Endodermal cell (in vitro differentiated cells): Measurements from ENCODE around the gene MARF1. TPM values are rescaled to one million over a fixed set of nuclear protein-coding genes. Genes with fewer than 3 reads are reported as not detected.

Source experiments
- DNase-seq: peaks from one replicate; pipeline ENCODE4 v3.0.0-alpha.2; 2017
- H3K27ac ChIP-seq: 2 replicates; pipeline ENCODE4 v1.5.1; 2013; ENCODE audit warnings: mild to moderate bottlenecking, low read depth, low read length, moderate library complexity
- H3K27me3 ChIP-seq: 2 replicates; pipeline ENCODE4 v1.6.1; 2013; ENCODE audit warnings: mild to moderate bottlenecking, low read length, moderate library complexity; ENCODE audit not compliant: insufficient read depth, control insufficient read depth, poor library complexity, severe bottlenecking
- H3K36me3 ChIP-seq: 2 replicates; pipeline ENCODE4 v1.7.0; 2013; ENCODE audit warnings: mild to moderate bottlenecking, low read length, moderate library complexity; ENCODE audit not compliant: control insufficient read depth, insufficient read depth
- H3K4me1 ChIP-seq: one replicate; pipeline ENCODE4 v1.7.0; 2013; ENCODE audit warnings: low read length; ENCODE audit not compliant: control insufficient read depth, insufficient read depth
- H3K4me3 ChIP-seq: 2 replicates; pipeline ENCODE4 v1.5.1; 2013; ENCODE audit warnings: mild to moderate bottlenecking, low read length, moderate library complexity
- H3K9ac ChIP-seq: 2 replicates; pipeline ENCODE4 v1.6.1; 2013; ENCODE audit warnings: mild to moderate bottlenecking, low read length, moderate library complexity; ENCODE audit not compliant: poor library complexity, severe bottlenecking; ENCODE audit errors: extremely low read depth
- H3K9me3 ChIP-seq: 2 replicates; pipeline ENCODE4 v1.6.1; 2013; ENCODE audit warnings: mild to moderate bottlenecking, low read length, moderate library complexity; ENCODE audit not compliant: control insufficient read depth
- H3K27ac Mint-ChIP-seq: 2 replicates; pipeline ENCODE4 v1.8.0; 2020; ENCODE audit warnings: mixed read lengths
- H3K27me3 Mint-ChIP-seq: 2 replicates; pipeline ENCODE4 v1.8.0; 2021; ENCODE audit warnings: mild to moderate bottlenecking, mixed read lengths; ENCODE audit not compliant: insufficient read depth
- H3K36me3 Mint-ChIP-seq: 2 replicates; pipeline ENCODE4 v1.8.0; 2020; ENCODE audit warnings: low read depth, mixed read lengths
- H3K4me1 Mint-ChIP-seq: 2 replicates; pipeline ENCODE4 v1.8.0; 2020; ENCODE audit warnings: mixed read lengths
- H3K4me3 Mint-ChIP-seq: 2 replicates; pipeline ENCODE4 v1.8.0; 2020; ENCODE audit warnings: mild to moderate bottlenecking, moderate library complexity, mixed read lengths
- H3K9me3 Mint-ChIP-seq: 2 replicates; pipeline ENCODE4 v1.8.0; 2020; ENCODE audit warnings: mild to moderate bottlenecking, mixed read lengths
- CTCF ChIP-seq: fragments of 200-600 bp; sonication (generic); conservative IDR thresholded peaks from 2 replicates; pipeline ENCODE4 v1.5.0; 2021; ENCODE audit warnings: antibody characterized with exemption, mild to moderate bottlenecking
- WGBS, 2 experiments: methylation state at CpG; one replicate each; pipeline versions ENCODE4 v1.1.5 to v1.1.7; 2013; ENCODE audit warnings: missing lambda C conversion rate in 2 of 2, mixed read lengths in 1 of 2; ENCODE audit not compliant: insufficient coverage in 1 of 2, insufficient read length in 1 of 2; 5-methylcytosine and 5-hydroxymethylcytosine counted together
- total RNA-seq, 2 donors: library from RNA; stranded (reverse); fragmentation: NEBNext Ultra II Directional in 1 of 2; extraction: Animal tissue kit (Norgen Biotek cat#: 25700) in 1 of 2; gene quantifications; 2 replicates in 1 of 2; 3 replicates in 1 of 2; pipeline ENCODE4 v1.2.1, GENCODE V29; 2021

MARF1 gene
- total RNA-seq, 2 donors from 2014 or later, result 39.3 to 39.6 TPM

GRCh38 chr16:15636392-15636873 is 6.5 kb downstream of the MARF1 start:
- H3K9ac ChIP-seq, result no peak overlapping the region
- H3K36me3 ChIP-seq, result peaks cover 72% of the 10 kb centered on the region
- DNase-seq, result no peak
- H3K27ac ChIP-seq, result no peak overlapping the region
- H3K27me3 Mint-ChIP-seq, result no peaks in the 10 kb centered on the region
- H3K36me3 Mint-ChIP-seq, result peaks cover 70% of the 10 kb centered on the region
- H3K4me3 ChIP-seq, result no peak overlapping the region
- H3K27ac Mint-ChIP-seq, result no peak overlapping the region
- peaks cover 7% of the 10 kb centered on the region for H3K9me3 ChIP-seq
- H3K27me3 ChIP-seq, result no peaks in the 10 kb centered on the region
- no peaks in the 10 kb centered on the region for H3K4me1 Mint-ChIP-seq
- H3K4me3 Mint-ChIP-seq, result no peak overlapping the region
- H3K4me1 ChIP-seq, result no peaks in the 10 kb centered on the region
- H3K9me3 Mint-ChIP-seq, result peaks cover 4% of the 10 kb centered on the region
- TF ChIP-seq CTCF, result no peak

DNA sequence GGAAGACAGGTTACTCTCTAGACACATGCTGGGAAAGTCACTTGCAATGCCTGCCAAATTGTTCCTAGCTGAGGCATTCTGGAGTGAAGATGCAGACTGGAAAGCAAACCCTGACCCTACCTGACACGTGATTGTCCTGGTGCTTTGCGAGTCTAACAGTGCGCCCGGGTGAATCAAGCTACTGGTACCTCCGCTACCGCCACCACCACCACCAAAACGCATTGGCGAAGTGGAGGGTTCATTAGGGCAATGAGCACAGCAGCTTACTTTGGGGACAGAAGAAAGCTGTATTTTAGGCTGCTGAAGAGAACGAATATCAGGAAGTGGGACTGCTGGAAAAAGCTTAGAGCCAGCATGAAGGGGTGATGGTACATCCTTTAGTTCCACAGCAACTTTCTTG is 7.0 kb downstream of the MARF1 start:
- 95 to 97% methylated on average over 5 to 9 of the region's 9 CpGs for WGBS, 2 experiments
- H3K36me3 Mint-ChIP-seq, result peaks cover 74% of the 10 kb centered on the region
- no peaks in the 10 kb centered on the region for H3K27me3 ChIP-seq
- H3K9me3 ChIP-seq, result peaks cover 7% of the 10 kb centered on the region
- no peaks in the 10 kb centered on the region for H3K4me1 ChIP-seq
- H3K27ac ChIP-seq, result no peak overlapping the region
- H3K4me1 Mint-ChIP-seq, result no peaks in the 10 kb centered on the region
- no peaks in the 10 kb centered on the region for H3K27me3 Mint-ChIP-seq
- TF ChIP-seq CTCF, result no peak
- H3K4me3 Mint-ChIP-seq, result no peak overlapping the region
- H3K4me3 ChIP-seq, result no peak overlapping the region
- no peak overlapping the region for H3K27ac Mint-ChIP-seq
- peaks cover 76% of the 10 kb centered on the region for H3K36me3 ChIP-seq
- no peak for DNase-seq
- peaks cover 4% of the 10 kb centered on the region for H3K9me3 Mint-ChIP-seq
- no peak overlapping the region for H3K9ac ChIP-seq

GRCh38 chr16:15631730-15632409 is 11.1 kb downstream of the MARF1 start:
- WGBS, 2 experiments, result 94 to 100% methylated on average over 2 of the region's 2 CpGs
- TF ChIP-seq CTCF, result no peak
- H3K27me3 ChIP-seq, result no peaks in the 10 kb centered on the region
- no peaks in the 10 kb centered on the region for H3K4me1 ChIP-seq
- Mint-ChIP-seq H3K27me3 (no peaks in the 10 kb centered on the region), H3K9me3 (peaks cover 4% of the 10 kb centered on the region), H3K4me1 (no peaks in the 10 kb centered on the region), H3K36me3 (peaks cover 65% of the 10 kb centered on the region), H3K4me3 (no peak overlapping the region), H3K27ac (no peak overlapping the region)
- H3K9ac ChIP-seq, result no peak overlapping the region
- H3K27ac ChIP-seq, result no peak overlapping the region
- H3K4me3 ChIP-seq, result no peak overlapping the region
- DNase-seq, result no peak
- peaks cover 75% of the 10 kb centered on the region for H3K36me3 ChIP-seq
- H3K9me3 ChIP-seq, result peaks cover 7% of the 10 kb centered on the region
